HG03521 (cell line): Measurements from ENCODE around the gene TGFB1I1.
"Not testable (repeated sequence)": the region's sequence is repeated elsewhere in the genome, so short reads cannot be mapped to it uniquely, and the experiment has no call there.

Experiments used
- ATAC-seq: cut with Tn5 transposase; IDR thresholded peaks from one replicate; pipeline ENCODE4 v1.9.1; 2021; ENCODE audit warnings: mild to moderate bottlenecking, moderate library complexity; ENCODE audit not compliant: unreplicated experiment

The TGFB1I1 gene

DNA sequence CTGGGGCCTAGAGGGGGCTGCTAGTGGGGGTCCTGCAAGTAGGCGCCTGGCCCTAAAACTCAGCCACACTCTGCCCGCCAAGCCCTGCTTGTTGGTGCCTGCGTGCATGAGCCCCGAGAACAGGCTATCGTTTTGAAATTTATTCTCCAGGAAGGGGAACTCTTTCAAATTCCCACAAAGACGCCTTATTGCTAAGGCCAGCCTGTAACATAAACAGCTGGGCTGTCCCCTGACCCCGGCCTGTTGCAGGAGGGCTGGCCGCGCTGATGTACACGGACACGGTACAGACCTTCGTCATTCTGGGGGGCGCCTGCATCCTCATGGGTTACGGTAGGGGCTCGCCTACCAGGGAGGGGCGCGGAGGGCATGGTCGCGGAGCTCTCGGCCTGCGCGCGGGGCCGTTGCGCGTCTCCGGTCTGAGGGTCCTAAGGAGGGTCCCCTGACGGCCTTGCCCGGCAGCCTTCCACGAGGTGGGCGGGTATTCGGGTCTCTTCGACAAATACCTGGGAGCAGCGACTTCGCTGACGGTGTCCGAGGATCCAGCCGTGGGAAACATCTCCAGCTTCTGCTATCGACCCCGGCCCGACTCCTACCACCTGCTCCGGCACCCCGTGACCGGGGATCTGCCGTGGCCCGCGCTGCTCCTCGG, 15.2 kb downstream of the TGFB1I1 start:
- ATAC-seq: no peak

DNA sequence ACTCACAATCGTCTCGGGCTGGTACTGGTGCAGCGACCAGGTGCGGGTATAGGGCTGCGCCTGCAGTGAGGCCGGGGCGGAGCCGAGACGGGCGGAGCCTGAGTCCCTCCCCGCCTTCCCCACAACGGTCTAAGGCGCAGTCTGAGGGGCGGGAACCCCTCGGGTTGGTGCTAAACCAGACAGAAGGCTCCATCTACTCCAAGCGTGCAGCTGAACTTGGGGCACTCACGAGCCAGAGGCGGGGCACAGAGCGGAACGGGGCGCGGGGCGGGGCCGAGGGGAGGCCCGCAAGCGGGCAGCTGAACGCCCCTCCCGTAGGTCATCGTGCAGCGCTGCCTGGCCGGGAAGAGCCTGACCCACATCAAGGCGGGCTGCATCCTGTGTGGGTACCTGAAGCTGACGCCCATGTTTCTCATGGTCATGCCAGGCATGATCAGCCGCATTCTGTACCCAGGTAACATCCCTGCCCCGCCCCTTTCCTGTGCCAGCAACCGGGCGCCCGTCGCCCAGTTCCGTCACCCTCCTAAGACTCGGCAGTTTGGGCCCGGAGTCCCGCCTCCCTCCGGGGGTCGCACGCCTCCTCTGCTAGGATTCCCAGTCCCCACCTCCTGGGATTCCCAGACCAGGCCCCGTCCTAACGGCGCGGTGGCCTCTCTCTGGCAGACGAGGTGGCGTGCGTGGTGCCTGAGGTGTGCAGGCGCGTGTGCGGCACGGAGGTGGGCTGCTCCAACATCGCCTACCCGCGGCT, 15.9 kb downstream of the TGFB1I1 start:
- peak; percentile 73 for ATAC-seq

DNA sequence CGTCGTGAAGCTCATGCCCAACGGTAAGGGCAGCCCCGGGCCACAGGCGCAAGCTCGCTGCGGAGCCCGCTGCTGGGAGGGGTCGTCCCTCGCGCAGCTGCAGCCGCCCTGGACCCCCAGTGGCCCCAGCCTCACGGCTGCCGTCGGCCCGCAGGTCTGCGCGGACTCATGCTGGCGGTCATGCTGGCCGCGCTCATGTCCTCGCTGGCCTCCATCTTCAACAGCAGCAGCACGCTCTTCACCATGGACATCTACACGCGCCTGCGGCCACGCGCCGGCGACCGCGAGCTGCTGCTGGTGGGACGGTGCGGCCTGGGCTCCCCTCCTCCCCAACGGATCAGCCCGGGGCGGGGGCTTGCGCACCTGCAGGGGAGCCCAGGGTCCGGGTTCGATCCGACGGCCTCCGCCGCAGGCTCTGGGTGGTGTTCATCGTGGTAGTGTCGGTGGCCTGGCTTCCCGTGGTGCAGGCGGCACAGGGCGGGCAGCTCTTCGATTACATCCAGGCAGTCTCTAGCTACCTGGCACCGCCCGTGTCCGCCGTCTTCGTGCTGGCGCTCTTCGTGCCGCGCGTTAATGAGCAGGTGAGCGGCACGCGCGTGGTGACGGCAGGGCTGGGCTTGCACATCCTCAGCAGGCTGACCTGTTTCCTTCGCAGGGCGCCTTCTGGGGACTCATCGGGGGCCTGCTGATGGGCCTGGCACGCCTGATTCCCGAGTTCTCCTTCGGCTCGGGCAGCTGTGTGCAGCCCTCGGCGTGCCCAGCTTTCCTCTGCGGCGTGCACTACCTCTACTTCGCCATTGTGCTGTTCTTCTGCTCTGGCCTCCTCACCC, 16.7 kb downstream of the TGFB1I1 start:
- ATAC-seq: no peak

DNA sequence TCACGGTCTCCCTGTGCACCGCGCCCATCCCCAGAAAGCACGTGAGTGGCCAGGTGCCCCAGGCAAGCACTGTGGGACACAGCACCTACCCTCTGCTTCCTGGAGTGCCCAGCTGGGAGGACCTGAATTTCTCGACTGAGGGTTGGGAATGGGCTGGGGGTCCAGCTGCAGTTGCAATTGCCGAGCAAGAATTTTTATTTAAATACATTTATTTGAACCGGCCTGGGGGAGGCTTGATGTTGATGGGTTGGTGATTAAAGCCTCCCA, 17.3 kb downstream of the TGFB1I1 start:
- no peak for ATAC-seq

DNA sequence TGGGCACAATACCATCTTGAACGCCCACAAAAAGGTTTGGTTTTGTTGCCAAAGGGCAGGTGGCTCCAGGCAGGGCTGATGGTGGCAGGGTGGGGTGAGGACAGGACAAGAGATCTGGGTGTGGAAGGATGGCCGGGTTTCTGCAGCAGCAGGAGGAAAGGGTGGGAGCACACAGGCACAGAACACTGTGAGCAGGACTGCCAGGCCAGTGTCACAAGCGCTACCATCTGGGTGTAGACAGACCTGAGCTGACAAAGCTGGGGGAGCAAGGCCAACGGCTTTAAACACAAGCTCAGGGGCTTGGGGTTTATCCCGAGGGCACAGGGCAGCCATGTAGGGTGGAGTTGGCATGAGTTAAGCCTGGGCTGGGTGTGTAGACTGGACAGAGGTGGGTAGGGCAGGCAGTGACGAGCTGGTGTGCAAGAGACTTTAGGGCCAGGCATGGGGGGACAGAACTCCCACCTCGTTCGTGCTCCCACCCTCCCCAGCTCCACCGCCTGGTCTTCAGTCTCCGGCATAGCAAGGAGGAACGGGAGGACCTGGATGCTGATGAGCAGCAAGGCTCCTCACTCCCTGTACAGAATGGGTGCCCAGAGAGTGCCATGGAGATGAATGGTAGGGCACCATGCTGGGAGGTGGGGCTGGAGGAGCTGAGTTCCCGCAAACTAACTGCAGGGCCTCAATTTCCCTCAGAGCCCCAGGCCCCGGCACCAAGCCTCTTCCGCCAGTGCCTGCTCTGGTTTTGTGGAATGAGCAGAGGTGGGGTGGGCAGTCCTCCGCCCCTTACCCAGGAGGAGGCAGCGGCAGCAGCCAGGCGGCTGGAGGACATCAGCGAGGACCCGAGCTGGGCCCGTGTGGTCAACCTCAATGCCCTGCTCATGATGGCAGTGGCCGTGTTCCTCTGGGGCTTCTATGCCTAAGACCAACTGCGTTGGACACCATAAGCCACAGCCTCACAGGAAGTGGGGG, 17.9 kb downstream of the TGFB1I1 start:
- ATAC-seq: no peak

DNA sequence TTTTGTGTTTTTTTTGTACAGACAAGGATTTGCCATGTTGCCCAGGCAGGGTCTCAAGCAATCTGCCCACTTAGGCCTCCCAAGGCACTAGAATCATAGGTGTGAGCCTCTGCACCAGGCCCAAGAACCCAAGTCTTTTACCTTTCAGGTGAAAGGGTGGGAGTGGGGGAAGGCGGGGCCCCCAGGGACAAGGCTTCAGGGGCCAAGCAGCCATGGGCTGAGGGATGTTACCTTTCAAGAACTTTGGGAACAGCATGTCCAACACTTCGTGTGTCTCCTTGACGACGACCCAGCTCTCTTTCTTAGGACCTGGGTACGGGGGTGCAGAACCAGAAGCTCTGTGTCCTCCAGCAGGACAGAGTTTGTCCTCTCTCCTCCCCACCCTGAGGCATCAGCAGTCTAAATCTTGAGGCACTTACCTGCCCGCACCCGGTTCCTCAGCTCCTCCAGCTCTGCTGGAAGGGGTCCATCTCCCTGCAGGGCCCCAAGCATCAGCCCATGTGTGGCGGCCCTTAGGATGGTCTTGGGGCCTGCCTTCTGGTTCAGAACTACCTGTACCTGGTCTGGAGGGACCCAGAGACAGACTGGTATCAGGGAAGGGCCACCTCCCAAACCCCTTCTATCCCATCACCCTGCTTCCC, 19.9 kb downstream of the TGFB1I1 start:
- no peak for ATAC-seq

DNA sequence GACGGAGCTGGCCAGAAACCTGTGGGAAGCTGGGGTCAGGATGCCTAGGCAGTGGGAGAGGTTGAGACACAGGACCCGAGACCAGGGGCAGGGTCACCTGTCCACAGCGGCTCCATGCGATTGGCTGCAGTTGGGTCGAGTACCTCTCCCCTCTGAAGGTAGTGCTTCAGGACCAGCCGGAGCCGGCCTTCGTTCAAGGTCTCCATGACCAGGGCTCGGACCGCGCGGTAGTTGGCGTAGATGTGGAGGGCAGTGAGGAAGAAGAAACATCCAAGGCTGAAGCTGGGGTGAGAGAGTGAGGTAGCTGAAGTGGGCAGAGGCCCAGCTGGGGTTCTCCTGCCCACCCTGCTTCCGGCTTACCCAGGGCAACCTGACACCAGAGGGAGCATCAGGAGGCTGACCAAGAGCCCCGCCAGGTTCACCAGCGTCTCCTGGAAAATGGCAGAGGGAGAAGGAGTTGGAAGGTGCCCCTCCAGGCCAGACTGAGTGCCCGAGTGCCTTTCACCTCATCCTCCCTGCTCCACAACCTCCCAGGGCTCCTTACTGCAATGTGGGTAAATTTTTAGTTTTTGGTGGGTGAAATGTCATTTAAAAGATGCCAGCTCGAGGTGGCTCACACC, 21.7 kb downstream of the TGFB1I1 start:
- ATAC-seq: no peak

DNA sequence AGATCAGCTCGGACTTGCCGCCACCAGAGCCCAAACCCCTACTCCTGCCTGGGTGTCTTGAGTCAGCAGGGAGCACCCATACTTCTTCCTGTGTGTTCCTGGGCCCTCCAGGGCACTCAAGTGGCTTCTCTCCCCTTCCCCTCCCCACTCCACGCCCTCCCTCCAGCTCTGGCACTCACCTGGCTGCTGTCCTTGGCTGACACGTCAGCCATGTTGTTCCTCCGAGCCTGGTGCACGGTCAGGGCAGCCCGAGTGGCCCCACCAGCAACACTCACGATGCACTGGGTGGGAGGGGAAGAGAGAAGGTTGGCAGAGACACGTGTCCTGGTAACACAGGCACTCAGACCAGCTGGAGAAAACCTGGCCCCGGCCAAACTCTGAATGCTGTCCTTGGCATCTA, 24.7 kb downstream of the TGFB1I1 start:
- ATAC-seq: no peak

DNA sequence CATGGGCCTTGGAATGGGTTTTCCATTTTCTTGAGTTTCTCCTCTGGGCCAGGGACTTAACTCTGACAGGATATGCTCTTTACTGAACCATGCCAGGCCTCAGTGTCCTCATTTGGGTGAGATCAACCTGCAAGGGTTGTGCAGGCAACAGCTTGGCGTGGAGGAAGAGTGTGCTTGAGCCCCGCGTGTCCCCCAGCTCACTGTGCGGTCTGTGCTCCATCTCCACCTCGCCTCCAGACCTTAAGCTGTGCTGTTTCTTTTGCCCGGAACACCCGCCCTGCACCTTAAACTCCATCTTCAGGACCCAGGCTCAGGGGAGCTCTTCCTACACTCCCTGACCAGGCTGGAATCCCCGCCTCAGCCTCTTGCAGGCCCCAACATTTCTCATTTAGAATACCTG, 26.5 kb downstream of the TGFB1I1 start:
- no peak for ATAC-seq

DNA sequence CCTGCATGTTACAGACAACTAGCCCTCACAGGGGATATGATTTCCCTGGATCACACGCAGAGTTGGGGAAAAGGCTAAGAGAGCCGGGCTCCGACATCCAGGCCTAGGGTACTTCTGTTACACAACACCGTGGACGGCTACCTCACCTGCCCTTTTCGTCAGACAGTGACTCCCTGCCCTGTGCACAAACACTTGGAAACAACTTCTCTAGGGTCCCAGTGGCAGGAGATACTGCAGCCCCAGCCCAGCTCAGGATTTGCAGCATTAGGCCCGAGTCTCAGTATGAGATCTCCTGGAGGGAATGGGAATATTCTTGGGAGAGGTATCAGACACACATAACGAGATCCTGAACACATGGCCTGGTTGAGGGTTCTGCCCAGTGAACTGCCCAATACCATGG, 28.0 kb downstream of the TGFB1I1 start:
- no peak for ATAC-seq

DNA sequence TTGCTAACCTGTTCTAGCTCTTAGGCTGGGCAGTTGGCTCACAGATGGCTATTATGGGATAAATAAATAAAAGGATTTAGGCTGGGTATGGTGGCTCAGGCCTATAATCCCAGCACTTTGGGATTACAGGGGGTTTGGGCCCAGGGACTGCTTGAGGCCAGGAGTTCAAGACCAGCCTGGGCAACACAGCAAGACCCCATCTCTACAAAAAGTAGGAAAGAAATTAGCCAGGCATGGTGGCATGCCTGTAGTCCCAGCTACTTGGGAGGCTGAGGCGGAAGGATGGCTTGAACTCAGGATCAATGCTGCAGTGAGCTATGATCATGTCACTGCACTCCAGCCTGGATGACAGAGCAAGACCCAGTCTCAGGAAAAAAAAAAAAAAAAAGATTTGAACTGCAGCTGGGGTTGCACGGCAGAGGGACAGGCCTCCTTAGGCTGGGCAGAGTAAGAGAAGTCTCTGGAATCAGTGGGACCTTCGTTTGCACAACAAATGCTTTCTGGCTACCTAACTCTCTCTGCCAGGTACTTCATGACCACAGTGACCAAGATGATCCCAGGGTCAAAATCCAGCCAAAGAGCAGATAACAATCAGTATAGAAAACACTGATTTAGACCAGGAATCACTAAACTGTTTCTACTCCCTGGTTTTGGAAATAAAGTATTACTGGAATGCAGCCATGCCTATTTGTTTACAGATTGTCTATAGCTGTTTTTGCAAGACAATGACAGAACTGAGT, 29.4 kb downstream of the TGFB1I1 start:
- no peak for ATAC-seq

DNA sequence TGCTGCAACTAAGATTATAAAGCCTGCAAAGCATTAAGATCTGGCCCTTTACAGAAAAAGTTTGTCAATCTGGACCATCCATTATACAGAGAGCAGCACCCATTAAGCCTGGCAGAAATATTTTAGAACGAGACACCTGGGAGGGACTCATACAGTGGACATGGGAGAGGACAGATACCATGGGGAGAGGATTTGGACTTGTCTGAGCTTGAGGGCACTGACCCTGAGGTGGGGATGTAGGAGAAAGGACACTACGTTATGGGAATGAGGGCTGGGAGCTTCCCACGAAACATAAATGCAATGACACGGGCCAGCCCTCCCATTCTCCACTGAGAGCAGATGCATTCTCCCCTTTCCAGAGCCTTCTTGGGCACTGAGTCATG, 30.0 kb downstream of the TGFB1I1 start:
- no peak for ATAC-seq

DNA sequence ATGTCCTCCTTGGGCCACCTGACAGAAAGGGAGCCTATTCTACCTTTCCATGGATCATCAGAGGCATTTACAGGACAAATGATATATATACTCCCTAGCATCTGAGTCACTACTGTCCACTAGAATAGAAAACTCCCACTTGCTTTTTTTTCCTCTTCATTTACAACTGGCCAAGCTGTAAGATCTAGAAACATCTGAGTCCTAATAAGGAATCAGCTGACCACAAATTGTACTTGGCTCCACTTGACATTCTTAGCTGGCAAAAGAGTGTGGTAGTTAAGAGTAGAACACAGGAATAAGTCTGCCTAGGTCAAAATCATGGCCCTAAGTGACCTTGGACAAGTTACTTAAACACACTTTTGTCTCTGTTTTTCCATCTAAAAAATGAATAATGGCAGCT, 31.0 kb downstream of the TGFB1I1 start:
- no peak for ATAC-seq

DNA sequence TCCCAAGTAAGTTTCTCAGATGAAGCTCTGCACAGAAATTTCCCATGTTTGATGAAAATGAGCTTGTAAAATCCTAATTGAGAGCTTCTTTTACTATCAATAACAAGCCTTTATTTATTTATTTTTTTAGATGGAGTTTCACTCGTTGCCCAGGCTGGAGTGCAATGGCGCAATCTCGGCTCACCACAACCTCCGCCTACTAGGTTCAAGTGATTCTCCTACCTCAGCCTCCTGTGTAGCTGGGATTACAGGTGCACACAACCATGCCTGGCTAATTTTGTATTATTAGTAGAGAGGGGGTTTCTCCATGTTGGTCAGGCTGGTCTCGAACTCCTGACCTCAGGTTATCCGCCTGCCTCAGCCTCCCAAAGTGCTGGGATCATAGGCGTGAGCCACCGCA, 31.6 kb downstream of the TGFB1I1 start:
- ATAC-seq: not testable (repeated sequence)

DNA sequence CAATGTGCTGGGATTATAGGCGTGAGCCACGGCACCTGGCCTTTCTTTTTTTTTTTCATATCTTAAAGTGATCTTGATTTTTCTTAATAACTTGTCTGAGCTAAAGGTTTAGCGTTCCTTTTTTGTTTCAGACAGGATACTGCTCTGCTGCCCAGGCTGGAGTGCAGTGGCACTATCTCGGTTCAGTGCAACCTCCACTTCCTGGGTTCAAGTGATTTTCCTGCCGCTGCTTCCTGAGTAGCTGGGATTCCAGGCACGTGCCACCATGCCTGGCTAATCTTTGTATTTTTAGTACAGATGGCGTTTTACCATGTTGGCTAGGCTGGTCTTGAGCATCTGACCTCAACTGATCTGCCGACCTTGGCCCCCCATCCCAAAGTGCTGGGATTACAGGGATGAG, 32.2 kb downstream of the TGFB1I1 start:
- no peak for ATAC-seq

DNA sequence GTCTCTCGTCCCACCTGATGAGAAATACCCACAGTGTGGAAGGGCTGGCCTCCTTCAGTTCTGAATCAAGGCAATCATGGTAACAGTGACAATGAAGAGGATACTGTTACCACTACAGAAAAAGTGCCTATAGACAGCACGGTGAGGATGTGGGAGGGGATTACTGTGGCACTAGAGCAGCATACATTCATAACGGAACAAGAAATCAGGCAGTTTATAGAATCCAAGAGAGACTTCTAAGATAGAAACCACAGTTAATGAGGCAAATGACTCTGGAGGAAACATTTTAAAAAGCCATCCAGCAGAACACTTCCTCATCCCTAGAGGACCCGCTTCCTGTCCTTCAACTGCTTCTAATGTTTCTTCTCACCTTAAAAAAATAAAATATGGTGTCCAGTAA, 33.5 kb downstream of the TGFB1I1 start:
- no peak for ATAC-seq

DNA sequence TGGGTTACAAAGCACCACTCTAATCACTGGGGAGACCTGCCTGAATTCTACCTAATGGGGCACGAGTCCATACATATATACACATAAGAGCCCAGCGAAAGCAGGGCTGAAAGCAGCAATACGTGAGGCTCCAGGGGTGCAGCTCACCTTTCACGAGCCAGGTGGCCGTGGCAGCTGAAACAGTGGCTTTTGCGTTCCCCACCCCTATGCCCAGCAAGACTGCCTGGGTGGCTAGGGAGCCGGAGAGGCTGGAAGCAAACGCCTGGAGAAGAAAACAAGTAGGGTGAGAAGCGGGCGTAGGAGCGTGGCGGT, 35.6 kb downstream of the TGFB1I1 start:
- no peak for ATAC-seq

DNA sequence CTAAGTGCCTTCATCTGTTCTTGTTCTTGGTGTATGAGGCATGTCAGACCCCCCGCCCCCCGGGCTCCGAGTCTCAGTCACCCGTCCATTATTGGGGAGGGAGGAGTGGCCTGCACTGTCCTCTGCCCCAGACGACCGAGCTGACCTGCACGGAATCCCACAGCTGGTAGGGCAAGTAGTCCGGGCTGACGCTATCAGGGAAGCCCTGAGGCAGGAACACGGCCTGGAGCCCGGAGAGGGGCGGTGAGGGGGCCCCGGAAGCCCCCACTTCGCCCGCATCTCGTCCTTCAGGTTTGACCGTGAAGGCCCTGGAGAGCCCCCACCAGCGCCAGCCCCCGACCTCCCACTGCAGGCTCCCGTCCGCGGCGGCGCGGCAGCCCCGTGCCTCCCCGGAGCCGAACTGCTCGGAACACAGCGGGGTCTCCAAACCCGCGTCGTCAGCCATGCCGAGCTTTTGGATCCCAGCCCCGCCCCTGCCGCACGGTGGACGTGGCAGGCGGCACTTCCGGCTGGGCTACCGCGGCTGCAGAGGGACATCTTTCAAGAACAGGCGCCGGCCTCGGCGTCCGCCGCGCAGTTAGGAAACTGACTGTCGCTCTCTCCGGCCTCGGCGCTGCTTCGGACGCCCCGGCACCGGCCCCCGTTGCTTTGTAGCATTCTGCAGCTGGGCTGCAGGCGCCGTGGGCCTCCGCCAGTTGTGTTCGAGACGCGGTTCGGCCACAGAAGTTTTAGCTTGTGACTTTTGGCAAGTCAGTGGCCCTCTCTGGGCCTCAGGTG, 36.2 kb downstream of the TGFB1I1 start, which contains the start of gene RUSF1:
TSS of gene RUSF1 (minus strand) at position 463 of the 777 bp plus-strand sequence. CDS start at position 445, 18 bp downstream.
- ATAC-seq: peak; percentile 88
